Measurements from ENCODE around the gene ZNF239. TPM values are rescaled to one million over a fixed set of nuclear protein-coding genes. Genes with fewer than 3 reads are reported as not detected.
"Not testable (repeated sequence)": the region's sequence is repeated elsewhere in the genome, so short reads cannot be mapped to it uniquely, and the experiment has no call there.

The ZNF239 gene
- total RNA-seq, 2 experiments from 2014 or later: 0.52 to 1.1 TPM

DNA sequence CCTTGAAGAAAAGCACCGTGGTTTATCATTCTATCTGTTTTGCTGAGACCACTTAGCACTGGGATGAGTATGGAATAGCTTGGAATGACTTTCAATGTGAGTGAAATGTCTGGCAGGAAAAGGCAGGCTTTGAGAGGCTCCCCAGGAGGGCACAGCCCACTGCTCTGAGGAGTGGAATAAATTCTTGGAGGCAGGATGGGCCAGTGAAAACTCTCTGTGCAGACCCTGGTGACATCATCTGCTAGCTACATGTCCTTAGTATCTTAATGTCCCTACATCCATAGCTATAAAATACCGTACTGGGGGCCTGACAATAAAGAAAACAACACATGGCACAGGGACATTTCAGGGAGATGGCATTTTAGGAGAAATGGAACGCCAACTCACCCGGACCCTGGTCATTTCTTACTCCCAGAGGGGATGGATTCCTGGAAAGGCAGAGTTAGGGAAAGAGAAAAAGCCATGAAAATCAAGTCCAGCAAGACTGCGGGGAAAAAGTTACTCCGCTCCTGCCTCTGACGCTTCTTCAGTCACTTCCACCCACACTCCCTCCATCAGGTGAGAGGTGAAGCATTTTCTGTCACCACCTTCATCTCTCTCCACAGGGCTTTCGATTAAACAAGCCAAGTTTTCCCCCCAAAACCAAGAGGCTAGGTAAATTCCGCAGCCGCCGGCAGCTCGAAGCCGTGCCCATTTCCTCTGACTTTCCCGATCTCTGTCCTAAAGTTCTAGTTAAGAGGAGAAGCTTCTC lies 991 bp downstream of the ZNF239 start:
- Mint-ChIP-seq H3K27me3 (ENCODE audit: low read depth) (no peaks in the 10 kb centered on the region), H3K36me3 (ENCODE audit: low read depth) (peaks cover 39% of the 10 kb centered on the region), H3K27ac (no peak overlapping the region), H3K9me3 (ENCODE audit: insufficient read depth) (peaks cover 38% of the 10 kb centered on the region), H3K4me1 (ENCODE audit: low read depth) (peaks cover 42% of the 10 kb centered on the region), H3K4me3 (no peak overlapping the region)
- CTCF ChIA-PET: no interaction called here
- DNase-seq (no peak), ATAC-seq (no peak)
- POLR2A ChIA-PET: no interaction called here

DNA sequence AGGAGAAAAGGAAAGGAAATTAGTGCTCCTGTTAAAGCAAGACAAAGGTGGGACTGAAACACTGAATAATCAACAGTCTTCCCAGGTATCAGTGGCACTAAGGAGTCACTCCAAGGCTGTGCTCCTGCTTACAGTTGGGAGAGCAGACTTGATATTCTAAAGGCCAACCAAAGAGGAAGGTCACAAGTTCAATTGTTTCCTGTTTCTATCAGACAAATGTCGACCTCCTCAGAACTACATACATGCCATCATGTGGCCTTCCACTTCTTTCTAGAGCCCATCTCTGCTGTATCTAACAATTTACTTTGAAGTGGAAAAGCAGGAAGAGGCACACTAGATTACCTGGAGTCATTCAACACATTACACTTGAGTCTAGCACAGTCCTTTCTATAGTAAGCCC lies 3.4 kb downstream of the ZNF239 start:
- POLR2A ChIA-PET: no interaction called here
- Mint-ChIP-seq H3K36me3 (ENCODE audit: low read depth) (peaks cover 25% of the 10 kb centered on the region), H3K27me3 (ENCODE audit: low read depth) (no peaks in the 10 kb centered on the region), H3K27ac (no peak overlapping the region), H3K9me3 (ENCODE audit: insufficient read depth) (peaks cover 25% of the 10 kb centered on the region), H3K4me1 (ENCODE audit: low read depth) (peaks cover 34% of the 10 kb centered on the region), H3K4me3 (no peak overlapping the region)
- CTCF ChIA-PET: no interaction called here
- no peak for ATAC-seq
- DNase-seq: no peak

DNA sequence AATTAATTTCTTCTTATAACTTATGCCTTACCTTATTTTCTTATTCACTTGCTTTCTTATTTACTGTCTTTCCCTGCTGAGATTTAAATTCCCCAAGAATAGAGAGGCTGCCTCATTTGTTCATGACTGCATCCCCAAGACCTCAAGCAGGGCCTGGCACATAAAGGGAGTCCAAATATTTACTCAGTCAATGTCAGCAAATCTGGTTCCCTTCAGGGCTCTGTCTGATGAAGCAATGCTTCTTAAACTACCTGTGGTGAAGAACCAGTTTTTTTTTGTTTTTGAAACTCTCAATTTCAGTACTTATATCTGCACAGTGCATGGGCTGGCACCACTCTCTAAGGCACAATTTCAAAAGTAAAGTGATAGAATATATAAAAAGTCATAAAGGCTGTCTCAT lies 4.7 kb downstream of the ZNF239 start:
- ATAC-seq (no peak), DNase-seq (no peak)
- Mint-ChIP-seq H3K36me3 (ENCODE audit: low read depth) (peaks cover 12% of the 10 kb centered on the region), H3K9me3 (ENCODE audit: insufficient read depth) (peaks cover 12% of the 10 kb centered on the region), H3K4me3 (no peak overlapping the region), H3K27me3 (ENCODE audit: low read depth) (no peaks in the 10 kb centered on the region), H3K27ac (no peak overlapping the region), H3K4me1 (ENCODE audit: low read depth) (peaks cover 21% of the 10 kb centered on the region)
- ChIA-PET CTCF (no interaction called here), POLR2A (no interaction called here)

GRCh38 chr10:43557214-43557613 lies 17.2 kb downstream of the ZNF239 start:
- DNase-seq (no peak), ATAC-seq (no peak)
- Mint-ChIP-seq H3K4me3 (no peak overlapping the region), H3K9me3 (ENCODE audit: insufficient read depth) (peaks cover 32% of the 10 kb centered on the region), H3K27ac (no peak overlapping the region), H3K27me3 (ENCODE audit: low read depth) (no peaks in the 10 kb centered on the region), H3K36me3 (ENCODE audit: low read depth) (peaks cover 7% of the 10 kb centered on the region), H3K4me1 (ENCODE audit: low read depth) (no peaks in the 10 kb centered on the region)
- ChIA-PET POLR2A (interaction anchor here (0.6 to 0.7 kb wide), 2 partner anchors 30 to 812 kb away, joined by 3 to 4 read pairs; no protein-coding TSS in a partner anchor), CTCF (no interaction called here)

GRCh38 chr10:43543746-43544145 lies 30.7 kb downstream of the ZNF239 start:
- H3K36me3 Mint-ChIP-seq (ENCODE audit: low read depth); POLR2A ChIA-PET; H3K27ac Mint-ChIP-seq; CTCF ChIA-PET; DNase-seq; H3K9me3 Mint-ChIP-seq (ENCODE audit: insufficient read depth); H3K4me1 Mint-ChIP-seq (ENCODE audit: low read depth); ATAC-seq; H3K27me3 Mint-ChIP-seq (ENCODE audit: low read depth); H3K4me3 Mint-ChIP-seq: not testable (repeated sequence)

DNA sequence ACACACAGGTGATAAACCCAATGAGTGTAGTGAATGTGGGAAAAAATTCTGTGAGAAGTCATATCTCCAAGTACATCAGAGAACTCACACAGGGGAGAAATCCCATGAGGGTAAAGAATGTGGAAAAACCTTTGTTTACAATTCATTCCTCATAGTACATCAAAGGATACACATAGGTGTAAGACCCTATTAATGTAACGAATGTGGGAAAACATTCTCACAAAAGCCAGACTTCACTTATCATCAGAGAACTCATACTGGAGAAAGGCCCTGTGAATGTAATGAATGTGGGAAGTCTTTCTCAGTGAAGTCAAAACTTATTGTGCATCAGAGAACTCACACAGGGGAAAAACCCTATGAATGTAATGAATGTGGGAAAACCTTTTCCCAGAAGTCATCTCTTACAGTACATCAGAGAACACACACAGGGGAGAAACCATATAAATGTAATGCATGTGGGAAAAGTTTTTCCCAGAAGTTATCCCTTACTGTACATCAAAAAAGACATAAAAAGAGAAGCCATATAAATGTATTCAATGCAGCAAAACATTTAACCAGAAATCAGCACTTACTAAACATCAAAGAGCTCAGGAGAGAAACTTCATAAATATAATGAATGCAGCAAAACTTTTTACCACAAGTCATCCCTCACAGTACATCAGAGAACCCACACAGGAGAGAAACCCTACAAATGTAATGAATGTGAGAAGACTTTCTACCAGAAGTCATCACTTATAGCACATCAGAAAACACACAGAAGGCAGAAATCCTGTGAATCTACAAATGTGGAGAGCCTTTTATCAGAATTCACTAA lies 49.8 kb downstream of the ZNF239 start:
- no peaks in the 10 kb centered on the region for H3K27me3 Mint-ChIP-seq (ENCODE audit: low read depth)
- peaks cover 55% of the 10 kb centered on the region for H3K9me3 Mint-ChIP-seq (ENCODE audit: insufficient read depth)
- no peaks in the 10 kb centered on the region for H3K4me1 Mint-ChIP-seq (ENCODE audit: low read depth)
- no peak overlapping the region for H3K4me3 Mint-ChIP-seq
- peaks cover 7% of the 10 kb centered on the region for H3K36me3 Mint-ChIP-seq (ENCODE audit: low read depth)
- DNase-seq (no peak), ATAC-seq (no peak)
- no peak overlapping the region for H3K27ac Mint-ChIP-seq
- CTCF ChIA-PET: no interaction called here
- POLR2A ChIA-PET: no interaction called here

Other genes with a start within 250 kb of the ZNF239 start
- gene FXYD4, start 203.0 kb downstream of the ZNF239 start, total RNA-seq: not detected
- gene HNRNPF, start 165.4 kb downstream of the ZNF239 start, total RNA-seq: 100 to 1,000 TPM; 512 to 515 TPM
- gene ZNF487, start 137.5 kb downstream of the ZNF239 start, total RNA-seq: 1 to 10 TPM; 4.8 to 5.2 TPM
- gene ZNF485, start 31.8 kb upstream of the ZNF239 start, total RNA-seq: 1 to 10 TPM; 4.7 to 4.8 TPM
- 10 to 100 TPM; 16.5 to 18.0 TPM for gene ZNF32, start 74.3 kb upstream of the ZNF239 start, total RNA-seq